GM12878 (cell line): ENCODE results near the gene PES1. TPM values are rescaled to one million over a fixed set of nuclear protein-coding genes. Genes with fewer than 3 reads are reported as not detected.

Experiments used
- ATAC-seq: fragments of 200-7000 bp; cut with Tn5 transposase; 3 replicates; pipeline ENCODE4 v1.9.1; 2020; ENCODE audit warnings: mild to moderate bottlenecking, moderate library complexity
- BruUV-seq: library from RNA; stranded (reverse); fragments of 400-500 nt; replicated peaks from 2 replicates; lab custom pipeline; 2021; lab: Mats Ljungman, UMichigan
- CTCF ChIA-PET: fragments of 300-600 bp; sonication (Branson Sonifier 250); formaldehyde crosslinking; extraction: SDS; loops from one replicate; lab custom pipeline; 2021; ENCODE audit warnings: inconsistent platforms; lab: Yijun Ruan, JAX
- POLR2A ChIA-PET: fragments of 350-600 bp; formaldehyde crosslinking; extraction: SDS; loops from one replicate; lab custom pipeline; 2021; ENCODE audit warnings: inconsistent platforms; lab: Charles Lee
- RAD21 ChIA-PET: fragments of 300-600 bp; sonication (Branson Sonifier 250); formaldehyde crosslinking; loops from one replicate; lab custom pipeline; 2023; ENCODE audit warnings: antibody characterized with exemption; ENCODE audit not compliant: unreplicated experiment; lab: Charles Lee
- SMC1A ChIA-PET: fragments of 300-600 bp; sonication (Branson Sonifier 250); formaldehyde crosslinking; loops from one replicate; lab custom pipeline; 2023; ENCODE audit not compliant: unreplicated experiment, uncharacterized antibody; lab: Charles Lee
- DNase-seq: peaks from one replicate; pipeline ENCODE4 v3.0.0-alpha.2; 2011; ENCODE audit warnings: low read depth, low spot score
- FAIRE-seq: peaks from 3 replicates; lab custom pipeline; 2011; peaks lifted over from hg19 to GRCh38; lab: Jason Lieb, UNC
- H2AFZ ChIP-seq: 2 replicates; pipeline ENCODE4 v1.6.0; 2011; ENCODE audit warnings: low read depth, low read length, control low read depth; ENCODE audit not compliant: control insufficient read depth
- H3K27ac ChIP-seq: 2 replicates; pipeline ENCODE4 v1.5.1; 2011; ENCODE audit warnings: control low read depth; ENCODE audit not compliant: control insufficient read depth, insufficient read depth
- H3K27me3 ChIP-seq, 2 experiments: replicated peaks in 1 of 2; 2 replicates each; pipeline versions ENCODE4 v1.6.0 to v1.6.1; 2011; ENCODE audit warnings: low read length in 1 of 2; ENCODE audit not compliant: control insufficient read depth in 2 of 2, insufficient read depth in 2 of 2
- H3K36me3 ChIP-seq, 2 experiments: 2 replicates each; pipeline ENCODE4 v1.5.1; 2011; ENCODE audit warnings: low read length in 1 of 2; ENCODE audit not compliant: control insufficient read depth in 2 of 2, insufficient read depth in 2 of 2
- H3K4me1 ChIP-seq: 2 replicates; pipeline ENCODE4 v1.6.1; 2011; ENCODE audit warnings: mild to moderate bottlenecking, low read length, moderate library complexity, mixed read lengths; ENCODE audit not compliant: control insufficient read depth, insufficient read depth
- H3K4me2 ChIP-seq: 2 replicates; pipeline ENCODE4 v1.6.0; 2011; ENCODE audit warnings: control low read depth; ENCODE audit not compliant: control insufficient read depth, insufficient read depth
- H3K4me3 ChIP-seq: fragments of 200-600 bp; sonication (generic); 2 replicates; pipeline ENCODE4 v1.5.1; 2016
- H3K79me2 ChIP-seq: 2 replicates; pipeline ENCODE4 v1.6.0; 2011; ENCODE audit warnings: low read length; ENCODE audit not compliant: control insufficient read depth, insufficient read depth
- H3K9ac ChIP-seq: 2 replicates; pipeline ENCODE4 v1.8.0; 2011; ENCODE audit warnings: low read length, control low read depth, mixed read lengths; ENCODE audit not compliant: control insufficient read depth, insufficient read depth
- H3K9me3 ChIP-seq: replicated peaks from 3 replicates; pipeline ENCODE4 v1.5.1; 2011; ENCODE audit warnings: mild to moderate bottlenecking, low read length; ENCODE audit not compliant: control insufficient read depth, insufficient read depth
- H4K20me1 ChIP-seq: 2 replicates; pipeline ENCODE4 v1.6.0; 2011; ENCODE audit not compliant: control insufficient read depth, insufficient read depth
- ATF7 ChIP-seq: fragments of 450-650 bp; IDR thresholded peaks from 2 replicates; pipeline ENCODE4 v1.6.1; 2016; ENCODE audit warnings: low read depth, mild to moderate bottlenecking
- BACH1 ChIP-seq: fragments of 450-650 bp; IDR thresholded peaks from 2 replicates; pipeline ENCODE4 v1.6.1; 2017; ENCODE audit warnings: mild to moderate bottlenecking, borderline replicate concordance
- BCL11A ChIP-seq: IDR thresholded peaks from 2 replicates; pipeline ENCODE4 v1.6.1; 2011; ENCODE audit warnings: low read depth, low read length
- CEBPZ ChIP-seq: fragments of 150-350 bp; IDR thresholded peaks from 2 replicates; pipeline ENCODE4 v1.6.1; 2016; ENCODE audit warnings: low read depth, low read length
- CHD1 ChIP-seq: IDR thresholded peaks from 2 replicates; pipeline ENCODE4 v1.6.1; 2012; ENCODE audit warnings: low read depth, low read length, improper control_type of control experiment
- IKZF1 ChIP-seq: fragments of 450-650 bp; conservative IDR thresholded peaks from 2 replicates; pipeline ENCODE4 v1.6.1; 2017; ENCODE audit warnings: antibody characterized with exemption, mild to moderate bottlenecking
- IRF4 ChIP-seq: IDR thresholded peaks from 2 replicates; pipeline ENCODE4 v1.6.1; 2011; ENCODE audit warnings: low read depth, low read length
- IRF5 ChIP-seq: fragments of 450-650 bp; IDR thresholded peaks from 2 replicates; pipeline ENCODE4 v1.6.1; 2017; ENCODE audit warnings: borderline replicate concordance
- NKRF ChIP-seq: fragments of 450-650 bp; conservative IDR thresholded peaks from 2 replicates; pipeline ENCODE4 v1.6.1; 2017; ENCODE audit warnings: mild to moderate bottlenecking, moderate library complexity
- POLR2AphosphoS2 ChIP-seq: IDR thresholded peaks from 2 replicates; pipeline ENCODE4 v1.6.1; 2011; ENCODE audit warnings: low read depth, mild to moderate bottlenecking, low read length, improper control_type of control experiment, moderate library complexity
- RFX5 ChIP-seq: IDR thresholded peaks from 2 replicates; pipeline ENCODE4 v1.6.1; 2011; ENCODE audit warnings: low read depth, low read length, improper control_type of control experiment
- SREBF2 ChIP-seq: IDR thresholded peaks from 2 replicates; pipeline ENCODE4 v1.6.1; 2012; ENCODE audit warnings: mild to moderate bottlenecking, low read length
- STAT1 ChIP-seq: fragments of 450-650 bp; conservative IDR thresholded peaks from 2 replicates; pipeline ENCODE4 v1.6.1; 2014; ENCODE audit warnings: antibody characterized with exemption, mild to moderate bottlenecking
- ZBTB4 ChIP-seq: fragments of 450-650 bp; formaldehyde crosslinking; IDR thresholded peaks from 2 replicates; pipeline ENCODE4 v1.4.0; 2022; ENCODE audit warnings: mild to moderate bottlenecking, moderate library complexity
- WGBS: methylation state at CpG from one replicate; pipeline ENCODE4 v1.1.6; 2016; ENCODE audit warnings: low lambda C conversion rate; ENCODE audit not compliant: insufficient replicate concordance, insufficient coverage; ENCODE audit errors: missing lambda C conversion rate; 5-methylcytosine and 5-hydroxymethylcytosine counted together
- in situ Hi-C: fragments of 300-500 bp; cut with MboI; formaldehyde crosslinking; loops from 9 replicates; pipeline ENCODE4 v1.14.3; 2018; ENCODE audit warnings: mixed read lengths
- intact Hi-C: fragments of 100-400 bp; cut with micrococcal nuclease; formaldehyde crosslinking; loops from one replicate; pipeline ENCODE4 v1.14.2; 2022; ENCODE audit not compliant: unreplicated experiment
- polyA plus RNA-seq, 11 experiments: library from polyadenylated mRNA; depleted of rRNA in 4 of 11; unstranded in 6 of 11; stranded (reverse) in 5 of 11; fragments of >200 nt; fragmentation: Nextera tagmentation in 4 of 11; fragmentation: Illumina TruSeq in 1 of 11; extraction: Ambion mirVana in 4 of 11; extraction: Trizol in 1 of 11; gene quantifications; 1 replicate in 1 of 11; 2 replicates in 10 of 11; pipeline versions ENCODE4 v1.2.1 to v1.2.3, GENCODE V29; 2011 to 2016; ENCODE audit warnings: inconsistent platforms in 2 of 11, missing spikeins in 2 of 11, low read depth in 1 of 11
- total RNA-seq, 4 experiments: library from RNA; depleted of rRNA in 3 of 4; stranded (reverse); fragments of >200 nt in 3 of 4; fragmentation: Illumina TruSeq in 1 of 4; extraction: Trizol in 1 of 4; gene quantifications; 2 replicates each; pipeline versions ENCODE4 v1.2.1 to v1.2.3, GENCODE V29; 2013 to 2021

PES1 gene
- total and polyA plus RNA-seq, 10 of the 15 experiments (the other 5 are each of a cell fraction or from before 2014, with no cell fraction given), result 6.9 to 139 (median 106) TPM

GRCh38 chr22:30586414-30586813, 5.3 kb downstream of the PES1 start:
- Histone ChIP-seq H4K20me1 (no peaks in the 10 kb centered on the region), H3K4me1 (no peaks in the 10 kb centered on the region), H3K27me3 (no peaks in the 10 kb centered on the region), H3K4me3 (no peak overlapping the region), H3K9me3 (no peaks in the 10 kb centered on the region), H3K36me3 (peaks cover 42 to 47% of the 10 kb centered on the region in 2 experiments), H3K9ac (no peak overlapping the region), H2AFZ (no peak overlapping the region), H3K4me2 (no peak overlapping the region), H3K27ac (no peak overlapping the region), H3K79me2 (peaks cover 23% of the 10 kb centered on the region)
- no peak for DNase-seq
- WGBS, result 91% methylated on average over 8 of the region's 8 CpGs
- in situ Hi-C loops, result no loop called here
- POLR2A ChIA-PET, result interaction anchor here (0.7 kb wide), 1 partner anchor 391 kb away, joined by 3 read pairs; no protein-coding TSS in a partner anchor
- CTCF ChIA-PET, result interaction anchor here (1.5 kb wide), 1 partner anchor 20 kb away, joined by 5 read pairs; no protein-coding TSS in a partner anchor
- SMC1A ChIA-PET, result no interaction called here
- ATAC-seq, result no peak
- intact Hi-C loops, result no loop called here
- no TSS peak for BruUV-seq
- FAIRE-seq, result no peak
- RAD21 ChIA-PET, result no interaction called here
- TF ChIP-seq CHD1, result no peak
- TF ChIP-seq ATF7, result no peak
- no peak for TF ChIP-seq BACH1
- TF ChIP-seq CEBPZ, result no peak
- no peak for TF ChIP-seq RFX5
- no peak for TF ChIP-seq BCL11A
- no peak for TF ChIP-seq POLR2AphosphoS2
- TF ChIP-seq IRF5, result no peak
- TF ChIP-seq IRF4, result no peak
- TF ChIP-seq STAT1, result no peak
- no peak for TF ChIP-seq ZBTB4
- no peak for TF ChIP-seq IKZF1
- no peak for TF ChIP-seq SREBF2
- no peak for TF ChIP-seq NKRF
